GM21786 (cell line): ENCODE data around the gene LRRC40.
"Not testable (repeated sequence)": the region's sequence is repeated elsewhere in the genome, so short reads cannot be mapped to it uniquely, and the experiment has no call there.

Source experiments
- ATAC-seq: cut with Tn5 transposase; IDR thresholded peaks from one replicate; pipeline ENCODE4 v1.9.1; 2021; ENCODE audit not compliant: unreplicated experiment

The LRRC40 gene

GRCh38 chr1:70204139-70204538, 1.2 kb downstream of the LRRC40 start:
- no peak for ATAC-seq

GRCh38 chr1:70202173-70202758, 3.1 kb downstream of the LRRC40 start:
- peak; percentile 28 for ATAC-seq

- no peak for ATAC-seq
Measured at GRCh38 chr1:70200065-70200464, 5.3 kb downstream of the LRRC40 start.

DNA sequence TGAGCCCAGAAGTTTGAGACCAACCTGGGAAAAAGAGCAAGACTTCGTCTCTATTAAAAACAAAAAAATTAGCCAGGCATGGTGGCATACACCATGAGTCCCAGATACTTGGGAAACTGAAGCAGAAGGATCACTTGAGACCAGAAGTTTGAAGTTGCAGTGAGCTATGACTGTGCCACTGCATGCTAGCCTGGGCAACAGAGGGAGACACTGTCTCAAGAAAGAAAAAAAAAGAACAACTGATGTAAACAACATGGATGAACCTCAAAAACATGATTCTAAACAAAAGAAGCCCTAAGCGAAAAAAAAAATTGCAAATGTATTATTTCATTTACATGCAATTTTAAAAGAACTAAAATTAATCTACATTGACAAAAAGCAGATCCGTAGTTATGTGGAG, 9.0 kb downstream of the LRRC40 start:
- ATAC-seq, result no peak

DNA sequence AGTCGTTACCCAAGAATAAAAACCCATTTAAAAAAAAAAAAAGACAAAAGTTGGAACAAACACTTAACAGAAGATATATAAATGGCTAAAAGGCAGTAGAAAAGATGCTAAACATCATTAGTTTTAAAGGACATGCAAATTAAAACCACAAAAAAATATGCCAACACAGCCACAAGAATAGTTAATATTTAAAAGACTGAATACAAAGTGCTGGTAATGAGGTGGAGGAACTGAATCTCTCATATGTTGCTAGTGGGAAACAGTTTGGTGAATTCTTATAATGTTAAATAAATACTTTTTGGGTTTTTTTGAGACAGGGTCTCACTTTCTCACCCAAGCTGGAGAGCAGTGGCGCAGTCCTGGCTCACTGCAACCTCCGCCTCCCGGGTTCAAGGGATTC, 10.0 kb downstream of the LRRC40 start:
- ATAC-seq, result peak; percentile 89

DNA sequence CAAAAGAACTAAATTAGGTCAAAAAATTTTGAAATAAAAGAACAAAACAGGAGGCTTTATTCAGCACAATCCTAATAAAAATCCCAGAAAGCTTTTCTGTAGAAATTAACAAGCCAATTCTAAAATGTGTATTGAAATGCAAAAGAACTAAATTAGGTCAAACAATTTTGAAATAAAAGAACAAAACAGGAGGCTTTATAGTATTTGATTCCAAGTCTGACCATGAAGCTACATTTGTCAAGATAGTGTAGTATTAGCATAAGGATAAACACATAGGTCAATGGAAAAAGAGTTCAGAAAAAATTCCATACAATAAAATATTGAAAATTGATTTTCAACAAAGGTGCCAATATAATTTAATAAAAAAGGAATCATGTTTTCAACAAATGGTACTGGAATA, 10.8 kb downstream of the LRRC40 start:
- no peak for ATAC-seq

DNA sequence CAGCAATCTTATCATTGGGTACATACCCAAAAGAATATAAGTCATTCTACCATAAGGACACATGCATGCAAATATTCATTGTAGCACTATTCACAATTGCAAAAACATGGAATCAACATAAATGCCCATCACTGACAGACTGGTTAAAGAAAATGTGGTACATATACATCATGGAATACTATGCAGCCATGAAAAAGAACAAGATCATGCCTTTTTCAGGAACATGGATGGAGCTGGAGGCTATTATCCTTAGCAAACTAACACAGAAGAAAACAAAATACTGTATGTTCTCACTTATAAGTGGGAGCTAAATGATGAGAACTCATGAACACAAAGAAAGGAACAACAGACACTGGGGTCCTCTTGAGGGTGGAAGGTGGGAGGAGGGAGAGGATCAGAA, 12.9 kb downstream of the LRRC40 start:
- ATAC-seq, result not testable (repeated sequence)

DNA sequence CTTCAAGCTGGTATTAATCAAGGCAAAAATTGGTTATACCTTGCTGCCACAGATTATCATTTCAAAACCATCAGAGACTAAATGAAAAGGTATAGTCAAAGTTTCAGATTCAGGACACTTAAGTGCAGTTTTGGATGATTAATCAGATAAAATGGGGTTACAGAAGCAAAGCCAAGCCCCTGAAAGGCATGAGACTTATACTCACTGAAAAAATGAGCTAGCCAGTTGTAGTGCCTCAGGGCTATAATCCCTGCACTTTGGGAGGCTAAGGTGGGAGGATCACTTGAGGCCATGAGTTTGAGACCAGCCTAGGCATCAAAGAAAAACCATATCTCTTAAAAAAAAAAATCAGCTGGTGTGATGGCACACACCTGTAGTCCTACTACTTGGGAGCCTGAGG, 15.2 kb downstream of the LRRC40 start:
- ATAC-seq, result no peak

- no peak for ATAC-seq
Measured at GRCh38 chr1:70188522-70188921, 16.9 kb downstream of the LRRC40 start.

GRCh38 chr1:70185181-70185580, 20.2 kb downstream of the LRRC40 start:
- not testable (repeated sequence) for ATAC-seq

DNA sequence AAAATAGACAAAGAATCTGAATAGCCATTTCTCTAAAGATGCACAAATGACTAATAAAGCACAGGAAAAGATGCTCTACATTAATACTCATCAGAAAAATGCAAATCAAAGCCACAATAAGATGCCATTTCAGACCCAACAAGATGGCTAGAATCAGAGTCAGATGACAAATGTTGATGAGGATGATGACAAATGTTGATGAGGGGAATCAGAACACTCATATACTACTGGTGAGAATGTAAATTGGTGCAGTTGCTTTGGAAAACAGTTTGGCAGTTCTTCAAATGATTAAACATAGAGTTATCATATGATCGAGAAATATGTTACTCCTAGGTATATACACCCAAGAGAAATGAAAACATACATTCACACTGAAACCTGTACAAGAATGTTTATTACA, 33.9 kb downstream of the LRRC40 start:
- no peak for ATAC-seq

- ATAC-seq, result no peak
Measured at GRCh38 chr1:70169018-70169839, 36.1 kb downstream of the LRRC40 start.

DNA sequence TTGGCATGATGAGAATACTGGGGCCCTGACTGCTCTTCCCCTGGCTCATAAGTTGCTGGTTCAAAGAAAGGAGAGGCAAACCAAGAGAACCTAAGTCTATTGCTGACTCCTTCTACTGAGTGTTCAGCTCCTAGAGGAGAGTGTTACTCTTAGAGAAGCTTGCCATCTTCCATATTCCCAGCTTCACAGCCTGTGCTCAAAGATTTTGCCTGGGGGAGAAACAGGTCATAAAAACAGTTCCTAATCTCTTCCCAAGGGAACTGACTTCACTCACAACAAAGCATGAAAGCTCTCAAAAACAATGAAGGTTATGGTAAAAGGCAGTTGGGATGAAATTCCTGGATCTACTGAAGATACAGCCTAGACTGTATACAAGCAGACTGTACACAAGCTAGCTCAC, 37.1 kb downstream of the LRRC40 start:
- ATAC-seq, result no peak

- ATAC-seq, result no peak
Measured at GRCh38 chr1:70164350-70164749, 41.0 kb downstream of the LRRC40 start.

- no peak for ATAC-seq
Measured at GRCh38 chr1:70156529-70157120, 48.8 kb downstream of the LRRC40 start.

DNA sequence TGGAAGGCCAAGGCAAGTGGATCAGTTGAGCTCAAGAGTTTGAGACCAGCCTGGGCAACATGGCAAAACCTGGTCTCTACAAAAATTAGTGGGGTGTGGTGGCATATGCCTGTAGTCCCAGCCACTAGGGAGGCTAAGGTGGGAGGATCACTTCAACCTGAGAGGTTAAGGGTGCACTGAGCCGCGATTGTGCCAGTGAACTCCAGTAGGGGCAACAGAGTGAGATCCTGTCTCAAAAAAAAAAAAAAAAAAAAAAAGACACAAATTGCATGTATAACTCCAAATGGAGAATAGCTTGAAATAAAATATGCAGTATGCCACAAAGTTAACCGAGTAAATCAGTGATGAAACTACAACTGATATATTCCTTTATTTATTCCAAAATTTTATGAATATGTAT, 51.6 kb downstream of the LRRC40 start:
- no peak for ATAC-seq

GRCh38 chr1:70150444-70150843, 54.9 kb downstream of the LRRC40 start:
- ATAC-seq, result no peak

- ATAC-seq, result no peak
Measured at GRCh38 chr1:70146488-70146887, 58.9 kb downstream of the LRRC40 start.

GRCh38 chr1:70143048-70143659, 62.2 kb downstream of the LRRC40 start:
- no peak for ATAC-seq

DNA sequence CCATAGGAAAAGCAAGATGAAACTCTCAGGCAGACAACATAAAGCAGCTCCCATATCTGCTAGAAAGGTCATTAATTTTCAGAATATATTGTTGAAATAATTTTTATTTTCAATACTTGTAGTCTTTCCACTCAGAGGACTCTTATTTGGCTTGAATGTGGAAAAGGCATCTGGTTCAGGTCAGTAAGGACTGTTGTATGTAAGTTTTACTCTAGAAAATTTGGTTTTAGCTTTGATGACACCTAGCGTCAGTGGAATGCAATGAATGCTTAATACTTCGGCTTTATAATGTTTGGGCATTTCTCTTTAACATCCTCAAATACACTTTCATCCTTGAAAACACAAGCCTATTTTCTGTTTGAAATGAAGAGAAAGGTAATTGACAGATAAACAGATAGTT, 63.3 kb downstream of the LRRC40 start:
- no peak for ATAC-seq

GRCh38 chr1:70140894-70141293, 64.5 kb downstream of the LRRC40 start:
- ATAC-seq, result no peak

DNA sequence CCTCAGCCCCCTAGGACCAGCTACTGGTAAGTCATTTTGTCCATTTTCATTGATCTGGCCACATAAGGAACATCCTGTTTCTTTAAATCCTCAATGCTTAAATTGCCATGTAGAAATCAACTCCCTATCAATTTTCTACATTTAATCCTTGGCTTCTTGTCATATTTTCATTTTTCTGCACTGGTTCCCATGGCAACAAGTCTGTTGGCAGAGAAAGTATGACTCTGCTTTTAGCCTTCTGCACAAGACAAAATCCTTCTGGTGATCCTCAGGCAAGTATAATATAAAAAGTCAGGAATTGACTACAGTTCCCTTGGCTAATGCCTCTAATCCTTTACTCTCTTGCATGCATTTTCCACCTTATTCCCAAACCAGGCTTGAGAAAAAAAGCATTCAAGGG, 65.0 kb downstream of the LRRC40 start:
- ATAC-seq, result no peak
